GM12878 (cell line): ENCODE measurements around the gene SYF2. TPM values are rescaled to one million over a fixed set of nuclear protein-coding genes. Genes with fewer than 3 reads are reported as not detected.
A peak's percentile ranks its signal among the peaks of the same experiment; 100 is the strongest.

Source experiments
- EED ChIP-seq: sonication (generic); IDR thresholded peaks from 2 replicates; pipeline ENCODE4 v1.6.1; 2016; ENCODE audit warnings: antibody characterized with exemption, low read depth
- ETV6 ChIP-seq, 2 experiments: fragments of 450-650 bp in 1 of 2; IDR thresholded peaks in 1 of 2; conservative IDR thresholded peaks in 1 of 2; 2 replicates each; pipeline ENCODE4 v1.6.1; 2014; ENCODE audit warnings: antibody characterized with exemption in 1 of 2, borderline replicate concordance in 1 of 2, low read depth in 1 of 2, mild to moderate bottlenecking in 1 of 2, moderate library complexity in 1 of 2
- FOS ChIP-seq: IDR thresholded peaks from 3 replicates; pipeline ENCODE4 v1.6.1; 2011; ENCODE audit warnings: borderline replicate concordance; ENCODE audit not compliant: insufficient read length; ENCODE audit errors: extremely low read depth
- LARP7 ChIP-seq: fragments of 450-650 bp; IDR thresholded peaks from 2 replicates; pipeline ENCODE4 v1.6.1; 2017; ENCODE audit warnings: mild to moderate bottlenecking
- MTA2 ChIP-seq: fragments of 450-650 bp; IDR thresholded peaks from 2 replicates; pipeline ENCODE4 v1.6.1; 2016; ENCODE audit warnings: low read depth, mild to moderate bottlenecking, moderate library complexity
- MYB ChIP-seq: fragments of 150-350 bp; IDR thresholded peaks from 2 replicates; pipeline ENCODE4 v1.6.1; 2014; ENCODE audit warnings: mild to moderate bottlenecking, low read depth, low read length, borderline replicate concordance
- NFYB ChIP-seq: IDR thresholded peaks from 2 replicates; pipeline ENCODE4 v1.6.1; 2011; ENCODE audit warnings: low read depth, mild to moderate bottlenecking, low read length, improper control_type of control experiment, moderate library complexity; ENCODE audit not compliant: insufficient read depth
- NRF1 ChIP-seq: conservative IDR thresholded peaks from 2 replicates; pipeline ENCODE4 v1.6.1; 2011; ENCODE audit warnings: mild to moderate bottlenecking, low read depth, low read length, improper control_type of control experiment
- POLR2AphosphoS5 ChIP-seq: IDR thresholded peaks from 2 replicates; pipeline ENCODE4 v1.6.1; 2011; ENCODE audit warnings: mild to moderate bottlenecking, low read length, inconsistent platforms
- POU2F2 ChIP-seq: IDR thresholded peaks from 3 replicates; pipeline ENCODE4 v1.6.1; 2011; ENCODE audit warnings: low read depth, mild to moderate bottlenecking, low read length, borderline replicate concordance
- SMC3 ChIP-seq: IDR thresholded peaks from 2 replicates; pipeline ENCODE4 v1.6.1; 2011; ENCODE audit warnings: low read length, improper control_type of control experiment, borderline replicate concordance
- SPI1 ChIP-seq: IDR thresholded peaks from 2 replicates; pipeline ENCODE4 v1.6.1; 2011; ENCODE audit warnings: low read depth, mild to moderate bottlenecking, low read length, moderate library complexity, borderline replicate concordance; ENCODE audit not compliant: insufficient read depth
- SUPT20H ChIP-seq: IDR thresholded peaks from 2 replicates; pipeline ENCODE4 v1.6.1; 2011; ENCODE audit warnings: low read depth, mild to moderate bottlenecking, low read length, moderate library complexity, borderline replicate concordance; ENCODE audit not compliant: control insufficient read depth
- ZBED1 ChIP-seq: IDR thresholded peaks from 2 replicates; pipeline ENCODE4 v1.6.1; 2016; ENCODE audit warnings: borderline replicate concordance
- polyA plus RNA-seq, 11 experiments: library from polyadenylated mRNA; depleted of rRNA in 4 of 11; unstranded in 6 of 11; stranded (reverse) in 5 of 11; fragments of >200 nt; fragmentation: Nextera tagmentation in 4 of 11; fragmentation: Illumina TruSeq in 1 of 11; extraction: Ambion mirVana in 4 of 11; extraction: Trizol in 1 of 11; gene quantifications; 1 replicate in 1 of 11; 2 replicates in 10 of 11; pipeline versions ENCODE4 v1.2.1 to v1.2.3, GENCODE V29; 2011 to 2016; ENCODE audit warnings: inconsistent platforms in 2 of 11, missing spikeins in 2 of 11, low read depth in 1 of 11
- total RNA-seq, 4 experiments: library from RNA; depleted of rRNA in 3 of 4; stranded (reverse); fragments of >200 nt in 3 of 4; fragmentation: Illumina TruSeq in 1 of 4; extraction: Trizol in 1 of 4; gene quantifications; 2 replicates each; pipeline versions ENCODE4 v1.2.1 to v1.2.3, GENCODE V29; 2013 to 2021
- TF ChIP-seq, protein P1 (sequence below): fragments of 450-650 bp; IDR thresholded peaks from 2 replicates; pipeline ENCODE4 v1.6.1; 2017; ENCODE audit warnings: mild to moderate bottlenecking, moderate library complexity
- TF ChIP-seq, protein P2 (sequence below): fragments of 450-650 bp; IDR thresholded peaks from 2 replicates; pipeline ENCODE4 v1.6.1; 2017; ENCODE audit warnings: borderline replicate concordance
- TF ChIP-seq, protein P3 (sequence below): fragments of 150-350 bp; IDR thresholded peaks from 2 replicates; pipeline ENCODE4 v1.6.1; 2014; ENCODE audit warnings: mild to moderate bottlenecking, low read depth, low read length
- TF ChIP-seq, protein P4 (sequence below): IDR thresholded peaks from 2 replicates; pipeline ENCODE4 v1.6.1; 2011; ENCODE audit warnings: mild to moderate bottlenecking, low read depth, low read length, moderate library complexity; ENCODE audit not compliant: insufficient replicate concordance
- TF ChIP-seq, protein P5 (sequence below): IDR thresholded peaks from 2 replicates; pipeline ENCODE4 v1.6.1; 2012; ENCODE audit warnings: low read depth, low read length, improper control_type of control experiment

The SYF2 gene
- total and polyA plus RNA-seq, 10 of the 15 experiments (the other 5 are each of a cell fraction or from before 2014, with no cell fraction given), result 20.3 to 70.5 (median 35.3) TPM

DNA sequence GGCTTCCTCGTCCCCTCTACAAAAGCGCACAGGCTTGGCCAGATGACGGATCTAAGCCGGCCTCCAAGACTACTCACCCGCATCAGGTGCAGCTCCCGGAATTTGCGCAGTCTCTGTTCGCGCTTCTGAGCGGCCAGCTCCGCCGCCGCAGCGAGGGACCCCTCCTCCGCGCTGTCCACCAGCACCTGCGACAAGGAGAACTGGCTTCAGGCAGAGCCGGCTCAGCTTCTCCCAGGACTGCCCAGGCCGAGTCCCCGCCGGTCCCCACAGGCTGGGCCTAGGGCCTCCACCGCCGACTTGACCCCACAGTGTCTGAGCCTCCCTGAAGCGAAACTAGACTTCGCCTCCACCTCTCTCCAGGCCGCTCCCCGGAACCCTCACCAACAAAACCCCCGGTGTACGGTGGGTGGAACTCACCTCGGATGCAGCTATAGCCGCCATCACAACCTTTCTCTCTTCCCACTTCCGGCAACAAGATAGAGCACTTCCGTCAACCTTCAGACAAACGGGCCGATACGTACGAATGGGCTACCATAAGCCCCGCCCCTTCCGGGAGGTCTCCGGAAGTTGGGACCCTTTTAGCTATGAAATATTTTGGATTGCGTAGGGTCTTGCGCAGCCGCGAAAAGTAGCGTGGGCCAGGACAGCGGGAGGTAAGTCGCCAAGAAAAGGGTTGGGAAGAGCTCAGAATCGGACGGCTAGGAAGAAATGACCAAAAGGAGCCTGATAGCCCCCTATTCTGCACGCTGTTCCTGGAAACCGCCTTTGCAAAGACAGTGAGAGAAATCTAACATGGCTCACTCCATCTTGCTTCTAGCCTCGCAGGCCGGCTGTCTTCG is at the start of gene SYF2 (continued):
- TF ChIP-seq ZBED1, result no peak
- TF ChIP-seq LARP7, result peak; percentile 76
- peak; percentile 42; the same call in 1 of the 2 replicates for TF ChIP-seq SPI1
- TF ChIP-seq MYB, result no peak
- TF ChIP-seq MTA2, result no peak
- TF ChIP-seq SMC3, result 0 out of 2 replicates have a peak, but pooled peaks have one; percentile 1
- TF ChIP-seq, protein P1, sequence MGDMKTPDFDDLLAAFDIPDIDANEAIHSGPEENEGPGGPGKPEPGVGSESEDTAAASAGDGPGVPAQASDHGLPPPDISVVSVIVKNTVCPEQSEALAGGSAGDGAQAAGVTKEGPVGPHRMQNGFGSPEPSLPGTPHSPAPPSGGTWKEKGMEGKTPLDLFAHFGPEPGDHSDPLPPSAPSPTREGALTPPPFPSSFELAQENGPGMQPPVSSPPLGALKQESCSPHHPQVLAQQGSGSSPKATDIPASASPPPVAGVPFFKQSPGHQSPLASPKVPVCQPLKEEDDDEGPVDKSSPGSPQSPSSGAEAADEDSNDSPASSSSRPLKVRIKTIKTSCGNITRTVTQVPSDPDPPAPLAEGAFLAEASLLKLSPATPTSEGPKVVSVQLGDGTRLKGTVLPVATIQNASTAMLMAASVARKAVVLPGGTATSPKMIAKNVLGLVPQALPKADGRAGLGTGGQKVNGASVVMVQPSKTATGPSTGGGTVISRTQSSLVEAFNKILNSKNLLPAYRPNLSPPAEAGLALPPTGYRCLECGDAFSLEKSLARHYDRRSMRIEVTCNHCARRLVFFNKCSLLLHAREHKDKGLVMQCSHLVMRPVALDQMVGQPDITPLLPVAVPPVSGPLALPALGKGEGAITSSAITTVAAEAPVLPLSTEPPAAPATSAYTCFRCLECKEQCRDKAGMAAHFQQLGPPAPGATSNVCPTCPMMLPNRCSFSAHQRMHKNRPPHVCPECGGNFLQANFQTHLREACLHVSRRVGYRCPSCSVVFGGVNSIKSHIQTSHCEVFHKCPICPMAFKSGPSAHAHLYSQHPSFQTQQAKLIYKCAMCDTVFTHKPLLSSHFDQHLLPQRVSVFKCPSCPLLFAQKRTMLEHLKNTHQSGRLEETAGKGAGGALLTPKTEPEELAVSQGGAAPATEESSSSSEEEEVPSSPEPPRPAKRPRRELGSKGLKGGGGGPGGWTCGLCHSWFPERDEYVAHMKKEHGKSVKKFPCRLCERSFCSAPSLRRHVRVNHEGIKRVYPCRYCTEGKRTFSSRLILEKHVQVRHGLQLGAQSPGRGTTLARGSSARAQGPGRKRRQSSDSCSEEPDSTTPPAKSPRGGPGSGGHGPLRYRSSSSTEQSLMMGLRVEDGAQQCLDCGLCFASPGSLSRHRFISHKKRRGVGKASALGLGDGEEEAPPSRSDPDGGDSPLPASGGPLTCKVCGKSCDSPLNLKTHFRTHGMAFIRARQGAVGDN, result peak; percentile 81
- peak; percentile 34; the same call in 2 of the 3 replicates for TF ChIP-seq POU2F2
- TF ChIP-seq FOS, result no peak
- TF ChIP-seq ETV6 (conservative IDR thresholded peaks at IDR 0.05 in 1 of 2, IDR thresholded peaks at IDR 0.05 in 1 of 2; ENCODE audit: borderline replicate concordance in 1 of 2, low read depth in 1 of 2), result no peak
- 0 out of 2 replicates have a peak, but pooled peaks have one; percentile 19 for TF ChIP-seq NFYB
- TF ChIP-seq, protein P2, sequence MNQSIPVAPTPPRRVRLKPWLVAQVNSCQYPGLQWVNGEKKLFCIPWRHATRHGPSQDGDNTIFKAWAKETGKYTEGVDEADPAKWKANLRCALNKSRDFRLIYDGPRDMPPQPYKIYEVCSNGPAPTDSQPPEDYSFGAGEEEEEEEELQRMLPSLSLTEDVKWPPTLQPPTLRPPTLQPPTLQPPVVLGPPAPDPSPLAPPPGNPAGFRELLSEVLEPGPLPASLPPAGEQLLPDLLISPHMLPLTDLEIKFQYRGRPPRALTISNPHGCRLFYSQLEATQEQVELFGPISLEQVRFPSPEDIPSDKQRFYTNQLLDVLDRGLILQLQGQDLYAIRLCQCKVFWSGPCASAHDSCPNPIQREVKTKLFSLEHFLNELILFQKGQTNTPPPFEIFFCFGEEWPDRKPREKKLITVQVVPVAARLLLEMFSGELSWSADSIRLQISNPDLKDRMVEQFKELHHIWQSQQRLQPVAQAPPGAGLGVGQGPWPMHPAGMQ, result no peak
- peak; percentile 41 for TF ChIP-seq NRF1
- peak; percentile 83 for TF ChIP-seq POLR2AphosphoS5
- TF ChIP-seq SUPT20H, result no peak
- TF ChIP-seq, protein P3, sequence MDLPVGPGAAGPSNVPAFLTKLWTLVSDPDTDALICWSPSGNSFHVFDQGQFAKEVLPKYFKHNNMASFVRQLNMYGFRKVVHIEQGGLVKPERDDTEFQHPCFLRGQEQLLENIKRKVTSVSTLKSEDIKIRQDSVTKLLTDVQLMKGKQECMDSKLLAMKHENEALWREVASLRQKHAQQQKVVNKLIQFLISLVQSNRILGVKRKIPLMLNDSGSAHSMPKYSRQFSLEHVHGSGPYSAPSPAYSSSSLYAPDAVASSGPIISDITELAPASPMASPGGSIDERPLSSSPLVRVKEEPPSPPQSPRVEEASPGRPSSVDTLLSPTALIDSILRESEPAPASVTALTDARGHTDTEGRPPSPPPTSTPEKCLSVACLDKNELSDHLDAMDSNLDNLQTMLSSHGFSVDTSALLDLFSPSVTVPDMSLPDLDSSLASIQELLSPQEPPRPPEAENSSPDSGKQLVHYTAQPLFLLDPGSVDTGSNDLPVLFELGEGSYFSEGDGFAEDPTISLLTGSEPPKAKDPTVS, result no peak
- TF ChIP-seq, protein P4, sequence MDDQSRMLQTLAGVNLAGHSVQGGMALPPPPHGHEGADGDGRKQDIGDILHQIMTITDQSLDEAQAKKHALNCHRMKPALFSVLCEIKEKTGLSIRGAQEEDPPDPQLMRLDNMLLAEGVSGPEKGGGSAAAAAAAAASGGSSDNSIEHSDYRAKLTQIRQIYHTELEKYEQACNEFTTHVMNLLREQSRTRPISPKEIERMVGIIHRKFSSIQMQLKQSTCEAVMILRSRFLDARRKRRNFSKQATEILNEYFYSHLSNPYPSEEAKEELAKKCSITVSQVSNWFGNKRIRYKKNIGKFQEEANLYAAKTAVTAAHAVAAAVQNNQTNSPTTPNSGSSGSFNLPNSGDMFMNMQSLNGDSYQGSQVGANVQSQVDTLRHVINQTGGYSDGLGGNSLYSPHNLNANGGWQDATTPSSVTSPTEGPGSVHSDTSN, result peak; percentile 62
- TF ChIP-seq, protein P5, sequence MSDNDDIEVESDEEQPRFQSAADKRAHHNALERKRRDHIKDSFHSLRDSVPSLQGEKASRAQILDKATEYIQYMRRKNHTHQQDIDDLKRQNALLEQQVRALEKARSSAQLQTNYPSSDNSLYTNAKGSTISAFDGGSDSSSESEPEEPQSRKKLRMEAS, result no peak
- no peak for TF ChIP-seq EED
